A673 (cell line): ENCODE data around the gene UGGT2.

Experiments
- EZH2 ChIP-seq: fragments of 200-600 bp; sonication (generic); IDR thresholded peaks from 2 replicates; pipeline ENCODE4 v1.6.1; 2017; ENCODE audit warnings: borderline replicate concordance, low read depth, mild to moderate bottlenecking, mixed read lengths, antibody characterized with exemption, low read length; ENCODE audit not compliant: poor library complexity, severe bottlenecking
- TF ChIP-seq, protein P1 (sequence below): fragments of 300-800, 200-600 bp; sonication (generic); conservative IDR thresholded peaks from 2 replicates; pipeline ENCODE4 v1.5.1; 2017; ENCODE audit warnings: low read depth, mild to moderate bottlenecking, antibody characterized with exemption, low read length, moderate library complexity, mixed read lengths

DNA sequence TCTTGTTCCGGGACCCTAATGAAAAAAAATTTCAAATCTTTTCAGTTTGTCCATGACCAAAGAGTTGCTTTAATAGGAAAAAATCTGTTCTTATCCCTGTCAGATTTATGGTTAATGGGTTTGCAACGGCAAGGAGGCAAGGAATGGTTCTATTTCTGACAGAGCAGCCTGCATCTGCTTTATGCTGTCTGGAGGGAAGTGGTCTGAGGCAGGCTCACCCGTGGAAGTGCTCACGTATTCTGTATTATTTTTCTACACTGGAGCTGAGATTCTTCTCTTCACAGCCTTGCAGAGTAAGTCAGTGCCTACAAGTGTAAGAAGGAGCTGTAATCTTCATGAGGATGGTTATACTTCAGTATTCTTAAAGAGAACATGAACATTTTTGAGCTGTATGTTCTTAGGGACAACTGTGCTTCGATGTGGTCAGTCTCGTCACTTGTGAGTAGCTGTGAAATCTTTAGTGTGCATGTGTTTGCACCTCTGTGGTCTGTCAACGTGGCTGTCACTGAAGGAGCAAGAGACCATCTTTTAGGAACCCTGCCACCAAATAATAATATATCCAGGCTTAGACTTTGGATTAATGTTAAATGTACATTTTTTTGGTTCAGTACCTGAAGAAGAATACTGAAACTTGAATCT lies 262.0 kb downstream of the UGGT2 start:
- no peak for TF ChIP-seq EZH2
- TF ChIP-seq, protein P1, sequence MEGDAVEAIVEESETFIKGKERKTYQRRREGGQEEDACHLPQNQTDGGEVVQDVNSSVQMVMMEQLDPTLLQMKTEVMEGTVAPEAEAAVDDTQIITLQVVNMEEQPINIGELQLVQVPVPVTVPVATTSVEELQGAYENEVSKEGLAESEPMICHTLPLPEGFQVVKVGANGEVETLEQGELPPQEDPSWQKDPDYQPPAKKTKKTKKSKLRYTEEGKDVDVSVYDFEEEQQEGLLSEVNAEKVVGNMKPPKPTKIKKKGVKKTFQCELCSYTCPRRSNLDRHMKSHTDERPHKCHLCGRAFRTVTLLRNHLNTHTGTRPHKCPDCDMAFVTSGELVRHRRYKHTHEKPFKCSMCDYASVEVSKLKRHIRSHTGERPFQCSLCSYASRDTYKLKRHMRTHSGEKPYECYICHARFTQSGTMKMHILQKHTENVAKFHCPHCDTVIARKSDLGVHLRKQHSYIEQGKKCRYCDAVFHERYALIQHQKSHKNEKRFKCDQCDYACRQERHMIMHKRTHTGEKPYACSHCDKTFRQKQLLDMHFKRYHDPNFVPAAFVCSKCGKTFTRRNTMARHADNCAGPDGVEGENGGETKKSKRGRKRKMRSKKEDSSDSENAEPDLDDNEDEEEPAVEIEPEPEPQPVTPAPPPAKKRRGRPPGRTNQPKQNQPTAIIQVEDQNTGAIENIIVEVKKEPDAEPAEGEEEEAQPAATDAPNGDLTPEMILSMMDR = no peak
